ENCODE measurements around the gene GSTA1.
"Not testable (repeated sequence)": the region's sequence is repeated elsewhere in the genome, so short reads cannot be mapped to it uniquely, and the experiment has no call there.

GSTA1 gene

DNA sequence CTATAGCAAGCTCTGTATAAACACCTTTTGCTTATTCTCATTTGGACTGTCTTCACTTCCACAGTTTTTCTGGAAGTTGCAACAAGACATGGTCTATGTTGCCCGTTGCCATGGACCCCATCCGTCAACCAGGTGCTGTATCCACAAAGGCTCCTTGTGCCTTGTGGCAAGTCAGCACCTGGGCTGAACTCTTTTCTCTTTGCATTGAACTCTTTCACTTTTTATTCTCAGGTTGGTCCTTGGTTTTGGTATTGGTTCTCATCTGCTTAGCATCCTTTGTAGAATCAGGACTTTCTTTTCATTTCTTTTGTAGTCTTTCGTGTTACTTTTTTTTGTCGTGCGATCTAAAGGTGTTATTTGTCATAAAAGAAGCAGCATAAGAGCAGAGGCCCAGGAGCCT, 5.0 kb upstream of the GSTA1 start:
- DNase-seq (ENCODE audit: low read depth): no peak

DNA sequence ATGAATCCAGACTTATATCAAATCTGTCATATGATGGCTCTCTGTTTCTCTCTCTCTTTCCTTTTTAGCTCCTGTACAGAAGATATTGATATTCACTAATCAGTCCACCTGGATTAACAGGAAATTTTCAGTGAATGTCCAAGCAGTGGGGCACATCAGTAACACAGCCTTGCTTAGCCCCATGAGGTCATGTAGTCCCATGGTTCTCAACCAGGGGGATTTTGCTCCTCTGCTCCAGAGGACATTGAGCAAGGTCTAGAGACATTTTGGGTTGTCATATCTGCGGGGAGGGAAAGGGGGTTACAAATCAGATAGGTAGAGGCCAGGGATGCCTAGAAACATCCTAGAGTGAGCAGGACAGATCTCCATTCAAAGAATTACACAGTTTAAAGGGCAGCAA, 810 bp downstream of the GSTA1 start:
- DNase-seq (ENCODE audit: low read depth): no peak

DNA sequence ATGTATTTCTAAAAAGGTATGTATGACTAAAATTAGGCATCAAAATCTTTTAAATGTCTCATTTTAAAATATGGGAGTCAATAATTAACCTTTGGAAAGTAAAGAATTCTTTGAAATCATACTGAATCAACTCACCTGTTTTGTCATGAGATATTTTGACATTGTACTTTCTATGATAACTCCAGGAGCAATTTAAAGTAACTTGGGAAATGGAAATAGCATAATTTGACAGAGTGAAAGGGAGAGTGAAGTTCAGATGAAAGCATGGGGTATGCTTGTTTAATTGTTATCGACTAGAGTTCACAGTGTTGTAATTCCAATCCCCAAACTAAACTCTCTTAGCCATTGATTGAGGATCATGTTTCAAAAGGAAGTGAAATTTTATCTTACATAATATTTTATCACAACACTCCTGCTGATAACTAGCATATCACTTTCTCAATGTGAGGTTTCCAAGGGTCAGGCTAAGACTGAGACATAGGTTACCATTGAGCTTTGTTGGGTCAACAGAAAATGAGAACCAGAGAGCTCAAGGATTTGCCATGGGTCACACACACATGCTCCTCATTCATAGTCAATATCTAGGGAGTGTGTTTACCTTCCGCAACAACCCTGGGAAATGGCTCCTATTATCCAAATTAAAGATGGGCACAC, 2.3 kb downstream of the GSTA1 start:
- no peak for DNase-seq (ENCODE audit: low read depth)

DNA sequence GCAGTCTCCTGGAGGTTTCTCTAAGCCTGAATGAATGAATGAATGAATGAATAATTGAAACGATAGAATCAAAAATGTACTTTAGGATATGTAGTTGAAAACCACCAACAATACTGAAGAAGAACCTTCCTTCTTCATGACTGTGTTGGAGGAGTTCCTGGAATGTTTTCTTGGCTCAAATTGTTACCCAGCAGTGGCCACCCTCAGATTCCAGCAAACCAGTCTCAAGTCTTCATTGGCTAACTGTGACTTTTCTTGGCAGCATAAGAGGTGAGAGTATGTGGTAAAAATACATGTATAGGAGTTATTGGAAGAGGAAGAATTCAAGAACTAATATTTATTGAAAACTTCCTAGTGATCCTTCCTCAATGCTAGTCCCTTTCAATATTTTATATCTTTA, 4.3 kb downstream of the GSTA1 start:
- peak; percentile 58 for DNase-seq (ENCODE audit: low read depth)

DNA sequence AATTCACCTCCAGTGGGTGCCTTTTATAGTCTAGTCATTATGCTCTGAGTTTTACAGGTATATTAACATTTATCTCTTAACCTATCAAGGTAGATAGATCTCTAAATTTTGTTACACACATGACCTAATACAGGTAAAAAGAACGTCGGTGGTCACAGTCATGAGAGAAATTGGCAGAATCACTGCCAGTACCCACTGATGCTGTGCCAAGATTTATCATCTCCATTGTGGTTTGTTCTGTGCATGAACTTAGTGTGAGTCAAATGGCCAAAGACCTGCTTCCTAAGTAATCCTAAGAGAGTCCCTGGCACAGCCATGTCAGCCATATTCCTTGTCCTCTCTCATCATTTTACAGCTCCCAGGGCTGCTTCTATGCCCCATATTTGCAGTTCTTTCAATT, 9.2 kb downstream of the GSTA1 start:
- DNase-seq (ENCODE audit: low read depth): not testable (repeated sequence)

DNA sequence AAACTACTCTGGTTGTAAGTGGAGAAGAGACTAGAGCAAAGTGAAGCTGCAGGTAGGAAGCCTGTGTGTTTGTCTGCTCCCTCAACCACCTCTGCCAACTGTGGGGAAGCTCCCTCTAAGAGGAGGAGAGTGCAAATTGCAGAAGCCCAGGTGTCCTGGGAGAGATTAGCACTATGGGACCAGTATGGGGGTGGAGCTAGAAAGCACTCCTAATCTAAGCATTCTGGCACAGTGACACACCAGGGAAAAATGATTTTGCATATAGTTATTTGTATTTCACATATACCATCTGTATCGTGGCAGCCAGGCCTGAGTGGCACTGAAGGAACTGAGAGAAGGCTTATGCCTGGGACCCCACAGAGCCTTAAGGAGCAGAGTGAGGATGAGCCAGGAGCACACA, 12.8 kb downstream of the GSTA1 start:
- DNase-seq (ENCODE audit: low read depth): no peak

DNA sequence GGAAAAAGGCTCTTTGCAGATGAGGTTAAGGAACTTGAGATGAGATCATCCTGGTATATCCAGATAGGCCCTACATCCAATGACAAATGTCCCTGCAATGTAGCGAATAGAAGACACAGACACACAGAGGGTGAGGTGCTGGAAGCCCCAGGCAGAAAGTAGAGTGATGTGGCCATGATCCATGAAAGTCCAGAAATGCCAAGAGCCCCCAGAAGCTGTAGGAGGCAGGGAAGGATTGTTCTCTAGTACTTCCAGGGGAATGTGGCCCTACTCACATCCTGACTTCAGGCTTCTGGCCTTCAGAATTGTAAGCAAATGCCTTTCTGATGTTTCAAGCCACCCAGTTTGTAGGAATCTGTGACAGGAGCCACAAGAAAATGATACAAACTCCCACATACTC, 14.0 kb downstream of the GSTA1 start:
- DNase-seq (ENCODE audit: low read depth): not testable (repeated sequence)

DNA sequence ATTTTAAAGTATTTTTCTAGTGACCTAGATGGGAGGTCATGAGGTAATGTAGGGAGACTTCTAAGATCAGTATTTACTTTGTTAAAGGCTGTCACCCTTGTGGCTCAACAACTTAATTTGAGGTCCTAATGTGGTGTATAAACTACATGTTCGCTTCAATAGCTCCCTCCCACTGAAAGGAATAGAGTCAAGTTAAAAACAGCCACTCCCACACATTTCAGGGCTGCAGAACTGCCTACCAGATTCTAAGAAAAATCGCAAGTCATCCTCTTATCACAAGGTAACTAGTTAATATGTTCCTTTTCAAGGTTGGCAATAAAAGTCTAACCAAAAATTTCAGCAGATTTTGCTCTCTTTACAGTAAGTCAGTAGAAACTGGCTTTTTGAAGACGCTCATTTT, 15.1 kb downstream of the GSTA1 start:
- DNase-seq (ENCODE audit: low read depth): no peak

DNA sequence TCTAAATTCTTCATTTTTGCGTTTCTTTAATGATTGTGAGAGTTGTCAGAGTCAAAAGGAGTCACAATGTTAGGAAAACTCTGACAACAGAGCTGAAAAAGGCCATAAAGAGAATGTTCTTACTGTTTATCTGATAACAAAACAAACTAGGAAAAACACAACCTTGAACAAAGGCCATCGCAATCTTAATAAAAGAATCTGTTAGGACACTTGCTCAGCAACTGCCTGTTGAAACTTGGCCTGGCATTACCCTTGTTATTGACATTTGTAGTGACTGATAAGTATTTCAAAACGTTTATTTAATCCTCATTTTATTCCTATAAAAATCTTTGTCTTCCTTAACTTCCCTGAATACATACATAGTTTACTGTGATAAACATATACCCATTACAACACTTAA, 15.7 kb downstream of the GSTA1 start:
- no peak for DNase-seq (ENCODE audit: low read depth)

DNA sequence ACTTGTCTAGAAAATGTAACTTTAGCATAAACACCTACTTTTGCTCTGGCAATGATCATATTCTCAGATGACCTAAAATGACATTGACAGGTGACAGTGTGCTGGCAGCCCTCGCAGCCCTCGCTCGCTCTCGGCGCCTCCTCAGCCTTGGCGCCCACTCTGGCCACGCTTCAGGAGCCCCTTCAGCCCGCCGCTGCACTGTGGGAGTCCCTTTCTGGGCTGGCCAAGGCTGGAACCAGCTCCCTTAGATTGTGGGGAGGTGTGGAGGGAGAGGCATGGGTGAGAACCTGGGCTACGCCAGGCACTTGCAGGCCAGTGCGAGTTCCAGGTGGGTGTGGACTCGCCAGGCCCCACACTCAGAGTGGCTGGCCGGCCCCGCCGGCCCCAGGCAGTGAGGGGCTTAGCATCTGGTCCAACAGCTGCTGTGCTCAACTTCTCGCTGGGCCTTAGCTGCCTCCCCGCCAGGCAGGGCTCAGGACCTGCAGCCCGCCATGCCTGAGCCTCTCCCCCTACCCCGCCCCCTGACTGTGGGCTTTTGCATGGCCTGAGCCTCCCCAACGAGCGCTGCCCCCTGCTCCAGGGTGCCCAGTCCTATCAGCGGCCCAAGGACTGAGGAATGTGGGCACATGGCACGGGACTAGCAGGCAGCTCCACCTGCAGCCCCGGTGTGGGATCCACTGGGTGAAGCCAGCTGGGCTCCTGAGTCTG, 17.2 kb downstream of the GSTA1 start:
- no peak for DNase-seq (ENCODE audit: low read depth)

DNA sequence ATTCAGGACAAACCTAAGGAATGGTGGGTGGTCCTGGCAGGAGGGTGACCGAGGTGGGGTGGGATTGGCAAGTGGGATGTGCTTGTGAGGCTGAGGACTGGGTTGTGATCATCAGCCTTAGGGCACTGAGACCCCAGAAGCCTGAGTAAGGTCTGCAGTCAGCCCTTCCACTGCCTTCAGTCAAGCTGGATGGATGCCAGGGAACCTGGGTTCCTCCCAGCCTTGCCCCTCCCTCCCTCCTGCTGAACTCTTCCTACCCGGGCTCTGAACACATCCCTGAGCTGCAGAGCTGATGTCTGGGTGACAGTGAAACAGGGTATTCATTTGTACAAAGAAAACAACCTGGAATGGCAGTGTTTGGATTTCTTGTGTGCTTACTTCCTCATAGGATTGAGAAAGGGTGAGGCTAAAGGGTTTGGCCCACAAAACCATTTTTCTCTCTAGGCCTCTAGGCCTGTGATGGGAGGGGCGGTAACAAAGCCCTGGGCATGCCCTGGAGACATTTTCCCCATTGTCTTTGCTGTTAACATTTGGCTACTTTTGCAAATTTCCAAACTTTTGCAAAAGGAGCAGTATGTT, 20.8 kb downstream of the GSTA1 start:
- DNase-seq (ENCODE audit: low read depth): not testable (repeated sequence)

DNA sequence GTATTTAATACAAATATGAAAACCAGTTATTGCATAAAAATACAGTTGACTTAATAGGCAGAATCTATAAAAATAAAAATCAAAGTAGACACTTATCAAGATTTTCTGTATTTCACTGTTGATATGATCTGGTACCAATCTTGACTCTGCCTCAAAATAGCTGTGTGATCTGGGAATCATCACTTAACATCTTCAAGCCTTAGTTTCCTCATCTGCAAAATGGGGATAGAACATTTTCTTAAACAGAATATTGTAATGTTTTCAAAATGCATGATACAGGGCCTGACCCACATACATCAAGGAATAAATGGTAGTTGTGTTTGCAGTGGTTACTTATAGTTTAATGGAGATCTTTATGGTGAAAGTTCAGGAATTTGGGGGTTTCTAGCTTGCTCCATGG, 21.4 kb downstream of the GSTA1 start:
- not testable (repeated sequence) for DNase-seq (ENCODE audit: low read depth)

DNA sequence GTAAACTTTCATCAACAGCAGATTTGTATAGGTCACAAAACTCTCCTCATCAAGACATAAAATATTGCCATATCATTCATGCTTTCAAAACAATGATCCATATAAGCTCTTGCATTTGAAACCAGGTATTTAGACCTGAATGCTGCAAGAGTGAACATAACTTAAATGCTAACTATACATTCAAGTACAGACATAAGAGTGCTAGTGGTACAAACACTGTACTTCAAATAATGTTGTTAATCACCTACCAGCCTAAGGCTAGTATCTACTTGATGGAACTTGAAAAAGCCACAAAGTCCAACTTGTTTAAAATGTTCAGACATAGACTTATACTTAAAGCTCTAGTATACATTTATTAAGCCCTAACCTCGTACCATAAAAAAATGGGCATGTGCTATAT, 24.4 kb downstream of the GSTA1 start:
- no peak for DNase-seq (ENCODE audit: low read depth)

DNA sequence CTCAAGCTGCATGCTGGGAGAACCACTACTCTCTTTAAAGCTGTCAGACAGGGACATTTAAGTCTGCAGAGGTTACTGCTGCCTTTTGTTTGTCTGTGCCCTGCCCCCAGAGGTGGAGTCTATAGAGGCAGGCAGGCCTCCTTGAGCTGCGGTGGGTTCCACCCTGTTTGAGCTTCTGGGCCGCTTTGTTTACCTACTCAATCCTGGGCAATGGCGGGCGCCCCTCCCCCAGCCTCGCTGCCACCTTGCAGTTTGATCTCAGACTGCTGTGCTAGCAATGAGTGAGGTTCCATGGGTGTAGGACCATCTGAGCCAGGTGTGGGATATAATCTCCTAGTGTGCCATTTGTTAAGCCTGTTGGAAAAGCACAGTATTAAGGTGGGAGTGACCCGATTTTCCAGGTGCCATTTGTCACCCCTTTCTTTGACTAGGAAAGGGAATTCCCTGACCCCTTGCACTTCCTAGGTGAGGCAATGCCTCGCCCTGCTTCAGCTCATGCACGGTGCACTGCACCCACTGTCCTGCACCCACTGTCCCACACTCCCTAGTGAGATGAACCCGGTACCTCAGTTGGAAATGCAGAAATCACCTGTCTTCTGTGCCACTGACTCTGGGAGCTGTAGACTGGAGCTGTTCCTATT, 26.8 kb downstream of the GSTA1 start:
- not testable (repeated sequence) for DNase-seq (ENCODE audit: low read depth)

DNA sequence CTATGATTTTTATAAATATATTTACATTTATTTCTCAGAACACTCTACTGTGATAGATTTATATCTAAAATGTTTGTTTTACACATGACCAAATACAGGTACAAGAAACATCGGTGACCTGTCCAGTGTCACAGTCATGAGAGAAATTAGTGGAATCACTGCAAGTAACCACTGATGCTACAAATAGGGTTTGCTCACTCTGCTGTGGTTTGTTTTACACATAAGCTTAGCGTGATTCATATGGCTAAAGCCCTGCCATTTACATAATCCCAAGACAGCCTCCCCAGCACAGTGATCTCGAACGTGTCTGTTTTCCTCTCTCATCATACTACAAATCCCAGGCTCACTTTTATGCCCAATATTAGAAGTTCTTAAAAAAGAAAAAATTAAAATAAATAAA, 34.2 kb downstream of the GSTA1 start:
- DNase-seq (ENCODE audit: low read depth): not testable (repeated sequence)

DNA sequence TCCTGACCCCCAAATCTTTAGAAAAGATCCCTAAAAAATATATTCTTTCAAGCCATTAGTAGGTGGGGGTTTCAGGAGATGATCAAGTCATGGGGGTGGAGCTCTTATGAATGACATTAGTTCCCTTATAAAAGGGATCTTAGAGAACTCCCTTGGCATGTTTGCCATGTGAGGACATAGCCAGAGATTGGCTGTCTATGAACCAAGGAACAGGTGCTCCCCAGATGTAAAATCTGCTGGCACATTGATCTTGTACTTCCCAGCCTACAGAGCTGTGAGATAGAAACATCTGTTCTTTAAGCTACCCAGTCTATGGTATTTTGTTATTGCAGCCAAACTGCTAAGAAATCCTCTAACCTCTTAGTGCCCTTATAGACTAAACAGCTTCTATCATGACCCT, 36.0 kb downstream of the GSTA1 start:
- DNase-seq (ENCODE audit: low read depth): not testable (repeated sequence)

DNA sequence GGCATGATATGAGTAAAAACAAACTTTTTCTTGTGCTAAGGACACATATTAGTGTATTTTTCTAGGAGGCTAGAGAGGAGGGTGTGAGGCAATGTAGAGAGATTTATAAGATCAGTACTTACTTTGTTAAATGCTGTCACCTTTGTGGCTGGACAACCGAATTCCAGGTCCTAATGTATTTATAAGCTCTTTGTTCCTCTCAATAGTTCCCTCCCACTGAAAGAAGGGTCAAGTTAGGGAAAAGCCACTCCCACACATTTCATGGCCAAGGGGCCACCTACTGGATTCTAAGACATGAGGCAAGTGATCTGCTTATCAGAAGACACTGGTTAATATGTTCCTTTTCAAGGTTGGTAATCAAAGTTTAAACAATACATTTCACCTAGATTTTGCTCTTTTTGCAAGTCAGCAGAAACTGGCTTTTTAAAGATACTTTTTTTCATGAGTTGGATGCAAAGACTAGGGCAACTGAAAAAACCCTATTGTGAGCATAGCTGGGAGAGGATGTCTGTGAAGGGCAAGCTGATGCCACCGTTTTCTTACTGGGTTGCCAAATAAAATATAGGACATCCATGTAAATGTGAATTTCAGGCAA, 40.2 kb downstream of the GSTA1 start, which contains the start of gene GSTA2:
Gene GSTA2, minus strand, starts transcription at position 154 of the 595 bp plus-strand sequence. CDS start 5,528 bp downstream, outside the sequence.
- not testable (repeated sequence) for DNase-seq (ENCODE audit: low read depth)

DNA sequence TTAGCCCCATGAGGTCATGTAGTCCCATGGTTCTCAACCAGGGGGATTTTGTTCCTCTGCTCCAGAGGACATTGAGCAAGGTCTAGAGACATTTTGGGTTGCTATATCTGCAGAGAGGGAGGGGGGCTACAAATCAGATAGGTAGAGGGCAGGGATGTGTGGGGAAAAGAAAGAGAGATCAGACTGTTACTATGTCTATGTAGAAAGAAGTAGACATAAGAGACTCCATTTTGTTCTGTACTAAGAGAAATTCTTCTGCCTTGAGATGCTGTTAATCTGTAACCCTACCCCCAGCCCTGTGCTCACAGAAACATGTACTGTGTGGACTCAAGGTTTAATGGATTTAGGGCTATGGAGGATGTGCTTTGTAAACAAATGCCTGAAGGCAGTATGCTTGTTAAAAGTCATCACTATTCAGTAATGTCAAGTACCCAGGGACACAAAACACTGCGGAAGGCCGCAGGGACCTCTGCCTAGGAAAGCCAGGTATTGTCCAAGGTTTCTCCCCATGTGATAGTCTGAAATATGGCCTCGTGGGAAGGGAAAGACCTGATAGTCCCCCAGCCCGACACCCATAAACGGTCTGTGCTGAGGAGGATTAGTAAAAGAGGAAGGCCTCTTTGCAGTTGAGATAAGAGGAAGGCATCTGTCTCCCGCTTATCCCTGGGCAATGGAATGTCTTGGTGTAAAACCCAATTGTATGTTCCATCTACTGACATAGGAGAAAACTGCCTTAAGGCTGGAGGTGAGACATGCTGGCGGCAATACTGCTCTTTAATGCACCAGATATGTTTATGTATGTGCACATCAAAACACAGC, 41.7 kb downstream of the GSTA1 start:
- DNase-seq (ENCODE audit: low read depth): not testable (repeated sequence)

DNA sequence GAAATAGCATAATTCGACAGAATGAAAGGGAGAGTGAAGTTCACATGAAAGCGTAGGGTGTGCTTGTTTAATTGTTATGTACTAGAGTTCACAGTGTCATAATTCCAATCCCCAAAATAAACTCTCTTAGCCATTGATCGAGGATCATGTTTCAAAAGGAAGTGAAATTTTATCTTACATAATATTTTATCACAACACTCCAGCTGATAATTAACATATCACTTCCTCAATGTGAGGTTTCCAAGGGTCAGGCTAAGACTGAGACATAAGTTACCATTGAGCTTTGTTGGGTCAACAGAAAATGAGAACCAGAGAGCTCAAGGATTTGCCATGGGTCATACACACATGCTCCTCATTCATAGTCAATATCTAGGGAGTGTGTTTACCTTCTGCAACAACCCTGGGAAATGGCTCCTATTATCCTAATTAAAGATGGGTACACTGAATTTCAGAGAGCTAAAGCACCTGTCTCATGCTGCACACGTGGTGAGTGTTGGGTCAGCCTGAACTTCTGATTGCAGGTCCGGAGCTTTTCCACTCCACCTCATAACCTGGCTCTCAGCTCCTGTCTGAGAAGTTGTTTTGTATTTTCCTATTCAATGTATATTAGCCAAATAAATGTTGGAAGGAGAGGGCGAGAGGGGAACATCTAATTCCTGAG, 43.4 kb downstream of the GSTA1 start:
- DNase-seq (ENCODE audit: low read depth): no peak

DNA sequence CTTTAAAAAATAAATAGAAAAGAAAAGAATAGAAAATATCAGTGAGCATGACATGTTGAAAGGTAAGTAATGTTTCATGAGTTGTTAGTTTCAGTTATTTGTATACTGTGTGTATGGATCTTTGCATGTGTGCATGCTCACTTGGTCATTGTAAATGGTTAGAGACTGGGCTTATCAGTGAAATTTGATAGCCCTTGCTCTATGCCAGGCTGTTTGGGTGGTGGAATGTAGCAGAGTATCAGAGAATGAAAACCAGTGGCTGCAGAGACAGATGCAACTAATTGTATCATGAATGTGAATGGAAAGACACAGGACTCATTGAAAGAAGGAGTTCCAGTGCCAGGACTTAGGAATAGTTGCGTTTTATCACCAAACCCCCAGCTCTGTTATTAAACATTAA, 44.5 kb downstream of the GSTA1 start:
- DNase-seq (ENCODE audit: low read depth): no peak

All from stromal cell of bone marrow (primary cell).